Suprapubic skin (tissue), 4 donors: Measurements from ENCODE around the gene CD160. TPM values are rescaled to one million over a fixed set of nuclear protein-coding genes. Genes with fewer than 3 reads are reported as not detected.

Experiments used
- DNase-seq, 2 donors: peaks; one replicate each; pipeline ENCODE4 v3.0.0-alpha.2; 2019; ENCODE audit warnings: low spot score in 2 of 2
- H3K27ac ChIP-seq: fragments of 200-600 bp; sonication (generic); one replicate; pipeline ENCODE4 v1.5.1; 2019
- H3K27me3 ChIP-seq: fragments of 200-600 bp; sonication (generic); one replicate; pipeline ENCODE4 v1.5.1; 2019
- H3K36me3 ChIP-seq: fragments of 200-600 bp; sonication (generic); one replicate; pipeline ENCODE4 v1.5.1; 2019
- H3K4me1 ChIP-seq: fragments of 200-600 bp; sonication (generic); one replicate; pipeline ENCODE4 v1.5.1; 2019
- H3K4me3 ChIP-seq: fragments of 200-600 bp; sonication (generic); one replicate; pipeline ENCODE4 v1.5.1; 2019; ENCODE audit warnings: mild to moderate bottlenecking
- H3K9me3 ChIP-seq: fragments of 200-600 bp; sonication (generic); one replicate; pipeline ENCODE4 v1.5.1; 2019
- CTCF ChIP-seq, 2 donors: fragments of 200-600 bp in 1 of 2; fragments of 450-650 bp in 1 of 2; sonication (generic) in 1 of 2; IDR thresholded peaks; one replicate each; pipeline ENCODE4 v1.5.1; 2016 to 2019; ENCODE audit warnings: antibody characterized with exemption in 2 of 2, mild to moderate bottlenecking in 1 of 2, moderate library complexity in 1 of 2
- EP300 ChIP-seq: sonication (generic); formaldehyde crosslinking; IDR thresholded peaks from one replicate; pipeline ENCODE4 v1.6.1; 2017; ENCODE audit warnings: antibody characterized with exemption
- POLR2A ChIP-seq, 2 donors: fragments of 450-650 bp; IDR thresholded peaks; one replicate each; pipeline ENCODE4 v1.6.1; 2017; ENCODE audit warnings: antibody characterized with exemption in 2 of 2, mild to moderate bottlenecking in 2 of 2, moderate library complexity in 2 of 2
- POLR2AphosphoS5 ChIP-seq, 3 donors: sonication (generic); formaldehyde crosslinking; IDR thresholded peaks; one replicate each; pipeline ENCODE4 v1.6.1; 2017; ENCODE audit warnings: antibody characterized with exemption in 3 of 3
- WGBS: methylation state at CpG from one replicate; pipeline ENCODE4 v1.1.5; 2018; 5-methylcytosine and 5-hydroxymethylcytosine counted together
- total RNA-seq, 4 donors: library from RNA; depleted of rRNA; stranded (reverse); fragments of >200 nt; gene quantifications; one replicate each; pipeline ENCODE4 v1.1.0, GENCODE V29; 2016

The CD160 gene
- total RNA-seq, 4 donors from 2014 or later: not detected

- no peak within 1 kb of the TSS for H3K4me3 ChIP-seq
- DNase-seq: no peak
- no peaks in the 10 kb centered on the region for H3K9me3 ChIP-seq
- no peak within 1 kb of the TSS for H3K27ac ChIP-seq
- H3K27me3 ChIP-seq: no peaks in the 10 kb centered on the region
- H3K36me3 ChIP-seq: no peaks in the 10 kb centered on the region
- WGBS: 75% methylated on average over 9 of the region's 9 CpGs
- H3K4me1 ChIP-seq: no peaks in the 10 kb centered on the region
- TF ChIP-seq EP300: no peak
Measured at GRCh38 chr1:145707183-145707867, 12.0 kb upstream of the CD160 start, which contains the start of gene PDZK1. TSS of gene PDZK1 (minus strand) at chr1:145707368. CDS start at chr1:145688021, 19,347 bp downstream.

- WGBS: 47% methylated on average over 7 of the region's 7 CpGs
- DNase-seq: no peak
- no peak overlapping the region for H3K27ac ChIP-seq
- H3K4me3 ChIP-seq: no peak overlapping the region
- H3K36me3 ChIP-seq: no peaks in the 10 kb centered on the region
- no peak for TF ChIP-seq CTCF (IDR thresholded peaks at IDR 0.05)
- TF ChIP-seq POLR2A (IDR thresholded peaks at IDR 0.05): no peak
- TF ChIP-seq POLR2AphosphoS5 (IDR thresholded peaks at IDR 0.05): no peak
- no peak for TF ChIP-seq EP300
- H3K9me3 ChIP-seq: no peaks in the 10 kb centered on the region
- no peaks in the 10 kb centered on the region for H3K27me3 ChIP-seq
- H3K4me1 ChIP-seq: no peaks in the 10 kb centered on the region
Measured at GRCh38 chr1:145708063-145708462, 11.2 kb upstream of the CD160 start.

GRCh38 chr1:145710291-145711027 is 8.8 kb upstream of the CD160 start:
- WGBS: 82% methylated on average over 4 of the region's 4 CpGs
- no peak overlapping the region for H3K27ac ChIP-seq

GRCh38 chr1:145711213-145711651 is 8.1 kb upstream of the CD160 start:
- no peak overlapping the region for H3K27ac ChIP-seq
- H3K4me1 ChIP-seq: no peaks in the 10 kb centered on the region
- no peaks in the 10 kb centered on the region for H3K36me3 ChIP-seq
- 58% methylated on average over 3 of the region's 3 CpGs for WGBS
- H3K4me3 ChIP-seq: no peak overlapping the region
- no peak for DNase-seq
- H3K9me3 ChIP-seq: no peaks in the 10 kb centered on the region
- H3K27me3 ChIP-seq: no peaks in the 10 kb centered on the region
- TF ChIP-seq EP300 (no peak), CTCF (IDR thresholded peaks at IDR 0.05) (no peak), POLR2A (IDR thresholded peaks at IDR 0.05) (no peak), POLR2AphosphoS5 (IDR thresholded peaks at IDR 0.05) (no peak)

More at GRCh38 chr1:145710291-145711027, 8.8 kb upstream of the CD160 start:
- Histone ChIP-seq H3K4me1 (no peaks in the 10 kb centered on the region), H3K4me3 (no peak overlapping the region), H3K9me3 (no peaks in the 10 kb centered on the region), H3K36me3 (no peaks in the 10 kb centered on the region), H3K27me3 (no peaks in the 10 kb centered on the region)
- TF ChIP-seq CTCF (IDR thresholded peaks at IDR 0.05) (no peak), EP300 (no peak)
- no peak for DNase-seq

DNA sequence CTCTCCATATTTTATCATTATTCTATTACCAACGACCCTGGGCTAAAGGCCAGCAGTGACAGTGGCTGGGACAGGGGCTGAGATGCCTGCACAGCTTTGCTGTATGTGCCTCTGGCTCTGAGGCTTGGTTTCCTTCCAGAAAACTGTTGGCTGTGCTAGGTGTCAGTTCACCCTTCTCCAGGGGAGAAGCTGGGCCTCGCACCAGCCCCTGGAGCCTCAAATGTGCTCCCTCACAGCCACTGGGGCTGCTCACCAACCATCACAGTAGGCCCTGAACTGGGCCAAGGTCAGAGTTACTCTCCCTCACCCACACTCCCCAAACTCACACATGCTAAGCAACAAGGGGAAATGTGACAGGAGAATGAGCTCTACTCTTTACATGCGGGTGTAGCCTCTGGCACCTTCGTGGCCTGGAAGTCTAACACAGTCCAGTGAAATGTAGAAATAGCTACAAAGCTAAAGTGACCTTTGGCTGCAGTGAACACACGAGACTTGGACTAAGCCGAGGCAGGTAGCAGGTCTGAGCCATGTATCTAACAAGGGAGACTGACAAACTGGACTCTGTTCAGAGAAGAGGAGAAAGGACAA is 4.7 kb upstream of the CD160 start:
- Histone ChIP-seq H3K27ac (no peak overlapping the region), H3K4me1 (no peaks in the 10 kb centered on the region), H3K27me3 (no peaks in the 10 kb centered on the region), H3K4me3 (no peak overlapping the region), H3K9me3 (no peaks in the 10 kb centered on the region), H3K36me3 (no peaks in the 10 kb centered on the region)
- no peak for TF ChIP-seq POLR2A (IDR thresholded peaks at IDR 0.05)
- TF ChIP-seq EP300: no peak
- no peak for TF ChIP-seq CTCF (IDR thresholded peaks at IDR 0.05)
- DNase-seq: no peak
- WGBS: 69% methylated on average over 6 of the region's 6 CpGs
